ENCODE results near the gene ZNF280C.

Gene ZNF280C

DNA sequence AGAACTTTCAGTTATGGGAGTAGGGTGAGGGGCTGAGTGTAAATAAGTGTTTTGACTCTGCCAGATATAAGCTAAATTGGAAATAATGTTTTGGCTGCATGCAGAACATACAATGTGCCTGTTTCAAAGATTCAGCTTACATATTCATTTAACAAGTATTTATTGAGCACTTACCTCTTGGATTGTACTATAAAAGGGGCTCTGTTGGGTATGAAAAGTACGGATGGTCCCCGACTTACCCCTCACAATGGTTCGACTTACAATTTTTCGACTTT is 102.3 kb downstream of the ZNF280C start:
- no CpG with 5 or more reads among the region's 4 CpGs for WGBS, 2 experiments (ENCODE audit: insufficient coverage in 2 of 2)
- no peaks in the 10 kb centered on the region for H3K9me3 ChIP-seq (ENCODE audit: control insufficient read depth, low read length)
- peak overlapping the region; percentile 90 for H3K27ac ChIP-seq (ENCODE audit: low read depth, low read length, severe bottlenecking)
- H3K4me3 ChIP-seq (ENCODE audit: extremely low read depth, insufficient read depth, low read length, poor library complexity, severe bottlenecking): peak overlapping the region; percentile 57
- no peaks in the 10 kb centered on the region for H3K36me3 ChIP-seq (ENCODE audit: control insufficient read depth, insufficient read depth, low read length)
- no peaks in the 10 kb centered on the region for H3K4me1 ChIP-seq (ENCODE audit: control insufficient read depth, insufficient read depth, low read length, poor library complexity, severe bottlenecking)

- H3K4me3 ChIP-seq (ENCODE audit: extremely low read depth, insufficient read depth, low read length, poor library complexity, severe bottlenecking): peak within 1 kb of the TSS; percentile 57
- no peaks in the 10 kb centered on the region for H3K4me1 ChIP-seq (ENCODE audit: control insufficient read depth, insufficient read depth, low read length, poor library complexity, severe bottlenecking)
- no peaks in the 10 kb centered on the region for H3K36me3 ChIP-seq (ENCODE audit: control insufficient read depth, insufficient read depth, low read length)
- H3K9me3 ChIP-seq (ENCODE audit: control insufficient read depth, low read length): no peaks in the 10 kb centered on the region
- 0% methylated on average over 22 to 31 of the region's 50 CpGs for WGBS, 2 experiments (ENCODE audit: insufficient coverage in 2 of 2)
- peak within 1 kb of the TSS; percentile 90 for H3K27ac ChIP-seq (ENCODE audit: low read depth, low read length, severe bottlenecking)
Observed at GRCh38 chrX:130165703-130166502, 102.8 kb downstream of the ZNF280C start, which contains the start of gene AIFM1. Gene AIFM1 (minus strand): TSS chrX:130165841. CDS start chrX:130165656, 185 bp downstream.

GRCh38 chrX:130165181-130165702 is 103.5 kb downstream of the ZNF280C start:
- no peaks in the 10 kb centered on the region for H3K36me3 ChIP-seq (ENCODE audit: control insufficient read depth, insufficient read depth, low read length)
- no peaks in the 10 kb centered on the region for H3K9me3 ChIP-seq (ENCODE audit: control insufficient read depth, low read length)
- 0% methylated on average over 7 to 14 of the region's 32 CpGs for whole genome bisulfite sequencing, 2 experiments (ENCODE audit: insufficient coverage in 2 of 2)
- H3K4me3 ChIP-seq (ENCODE audit: extremely low read depth, insufficient read depth, low read length, poor library complexity, severe bottlenecking): peak overlapping the region; percentile 57
- peak overlapping the region; percentile 90 for H3K27ac ChIP-seq (ENCODE audit: low read depth, low read length, severe bottlenecking)
- H3K4me1 ChIP-seq (ENCODE audit: control insufficient read depth, insufficient read depth, low read length, poor library complexity, severe bottlenecking): no peaks in the 10 kb centered on the region

DNA sequence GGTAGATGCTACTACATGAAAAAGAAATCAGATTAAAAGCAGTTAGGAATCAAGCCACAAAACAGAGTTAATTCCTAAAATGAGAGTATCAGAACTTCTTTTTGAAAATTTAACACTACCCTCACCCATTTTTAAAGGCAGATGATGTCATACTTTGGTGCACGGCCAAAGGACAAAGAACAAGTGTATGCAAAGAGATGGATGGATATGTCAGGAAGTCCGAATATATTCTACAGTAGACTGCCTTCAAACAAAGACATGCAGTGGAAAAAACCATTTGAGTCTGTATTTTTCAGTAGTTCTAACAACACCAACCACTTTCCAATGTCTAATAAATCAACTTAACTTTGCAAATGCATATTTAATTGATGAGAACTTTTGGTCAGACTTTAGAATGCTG is 105.3 kb downstream of the ZNF280C start:
- H3K9me3 ChIP-seq (ENCODE audit: control insufficient read depth, low read length): no peaks in the 10 kb centered on the region
- no peak overlapping the region for H3K4me3 ChIP-seq (ENCODE audit: extremely low read depth, insufficient read depth, low read length, poor library complexity, severe bottlenecking)
- H3K27ac ChIP-seq (ENCODE audit: low read depth, low read length, severe bottlenecking): no peak overlapping the region
- no CpG with 5 or more reads among the region's 2 CpGs for WGBS, 2 experiments (ENCODE audit: insufficient coverage in 2 of 2)
- no peaks in the 10 kb centered on the region for H3K36me3 ChIP-seq (ENCODE audit: control insufficient read depth, insufficient read depth, low read length)
- no peaks in the 10 kb centered on the region for H3K4me1 ChIP-seq (ENCODE audit: control insufficient read depth, insufficient read depth, low read length, poor library complexity, severe bottlenecking)

DNA sequence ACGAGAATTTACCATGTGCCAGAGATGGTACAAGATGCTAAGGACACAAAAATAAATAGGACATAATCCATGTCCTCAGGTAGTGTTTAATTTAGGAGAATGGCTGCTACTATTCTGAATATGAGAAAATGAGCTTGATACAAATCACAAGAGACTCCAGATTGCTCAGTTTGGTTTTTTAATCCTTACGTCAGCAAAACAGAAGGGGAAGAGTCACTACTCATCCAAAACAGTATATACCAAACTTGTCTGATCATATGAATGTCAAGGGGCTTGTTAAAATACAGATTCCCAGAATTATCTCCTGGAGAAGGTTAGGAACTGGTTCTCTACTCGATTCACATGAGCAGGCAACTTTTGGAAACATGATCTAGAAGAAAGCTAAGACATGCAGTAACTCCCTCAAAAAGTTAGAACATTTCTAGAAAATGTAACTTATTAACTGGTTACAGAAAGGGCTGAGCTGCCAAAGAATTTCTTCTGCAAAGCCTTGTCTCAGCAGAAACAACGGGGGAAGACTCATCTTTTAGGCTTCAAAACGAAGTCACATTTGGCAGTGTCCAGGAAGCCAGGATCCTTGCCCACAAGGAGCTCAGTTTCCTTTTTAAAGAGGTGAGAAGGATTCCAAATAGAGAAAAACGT is 106.5 kb downstream of the ZNF280C start:
- 93% methylated on average over 2 to 3 of the region's 6 CpGs for WGBS, 2 experiments (ENCODE audit: insufficient coverage in 2 of 2)
- H3K36me3 ChIP-seq (ENCODE audit: control insufficient read depth, insufficient read depth, low read length): no peaks in the 10 kb centered on the region
- no peaks in the 10 kb centered on the region for H3K4me1 ChIP-seq (ENCODE audit: control insufficient read depth, insufficient read depth, low read length, poor library complexity, severe bottlenecking)
- no peak overlapping the region for H3K4me3 ChIP-seq (ENCODE audit: extremely low read depth, insufficient read depth, low read length, poor library complexity, severe bottlenecking)
- H3K27ac ChIP-seq (ENCODE audit: low read depth, low read length, severe bottlenecking): no peak overlapping the region
- H3K9me3 ChIP-seq (ENCODE audit: control insufficient read depth, low read length): no peaks in the 10 kb centered on the region

- Histone ChIP-seq H3K4me3 (ENCODE audit: extremely low read depth, insufficient read depth, low read length, poor library complexity, severe bottlenecking) (no peak overlapping the region), H3K36me3 (ENCODE audit: control insufficient read depth, insufficient read depth, low read length) (peaks cover 11% of the 10 kb centered on the region), H3K9me3 (ENCODE audit: control insufficient read depth, low read length) (no peaks in the 10 kb centered on the region), H3K4me1 (ENCODE audit: control insufficient read depth, insufficient read depth, low read length, poor library complexity, severe bottlenecking) (no peaks in the 10 kb centered on the region), H3K27ac (ENCODE audit: low read depth, low read length, severe bottlenecking) (no peak overlapping the region)
- 80 to 100% methylated on average over 1 of the region's 4 CpGs for WGBS, 2 experiments (ENCODE audit: insufficient coverage in 2 of 2)
Observed at GRCh38 chrX:130159776-130160175, 108.9 kb downstream of the ZNF280C start.

DNA sequence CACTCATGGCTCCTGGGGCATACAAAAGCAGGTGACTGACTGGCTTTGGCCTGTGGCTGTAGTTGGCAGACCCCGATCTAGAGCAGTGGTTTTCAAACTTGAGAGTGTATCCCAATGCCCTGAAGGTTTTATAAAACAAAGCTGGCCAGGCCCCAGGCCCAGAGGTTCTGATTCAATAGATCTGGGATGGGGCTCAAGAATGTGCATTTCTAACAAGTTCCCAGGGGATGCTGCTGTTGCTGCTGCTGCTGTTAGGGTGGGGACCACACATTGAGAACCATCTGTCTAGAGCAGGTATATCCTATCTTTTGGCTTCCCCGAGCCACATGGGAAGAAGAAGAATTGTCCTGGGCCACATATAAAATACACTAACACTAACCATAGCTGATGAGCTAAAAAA is 110.4 kb downstream of the ZNF280C start:
- WGBS, 2 experiments (ENCODE audit: insufficient coverage in 2 of 2): 100% methylated on average over 1 of the region's 2 CpGs; no CpG with 5 or more reads in 1 of the 2 experiments
- no peak overlapping the region for H3K27ac ChIP-seq (ENCODE audit: low read depth, low read length, severe bottlenecking)
- no peak overlapping the region for H3K4me3 ChIP-seq (ENCODE audit: extremely low read depth, insufficient read depth, low read length, poor library complexity, severe bottlenecking)
- no peaks in the 10 kb centered on the region for H3K4me1 ChIP-seq (ENCODE audit: control insufficient read depth, insufficient read depth, low read length, poor library complexity, severe bottlenecking)
- H3K36me3 ChIP-seq (ENCODE audit: control insufficient read depth, insufficient read depth, low read length): peaks cover 17% of the 10 kb centered on the region
- no peaks in the 10 kb centered on the region for H3K9me3 ChIP-seq (ENCODE audit: control insufficient read depth, low read length)

DNA sequence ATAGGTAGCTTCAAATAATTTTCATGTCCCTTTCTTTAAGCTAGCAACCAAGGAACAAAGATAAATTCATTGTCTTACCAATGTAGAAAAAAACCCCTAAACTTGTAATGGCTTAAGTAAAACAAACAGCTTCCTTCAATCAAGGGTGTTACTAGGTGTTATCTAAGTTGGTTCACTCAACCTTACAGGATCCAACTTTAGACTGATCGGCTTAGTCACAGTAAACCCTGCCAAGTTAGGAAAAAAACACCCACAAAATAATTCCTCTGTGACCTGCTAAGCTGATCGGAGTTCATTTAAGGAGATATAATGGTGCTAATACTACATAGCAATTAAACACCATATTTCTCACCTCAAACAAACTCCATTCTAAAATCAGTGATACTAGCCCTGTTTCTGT is 113.1 kb downstream of the ZNF280C start:
- H3K4me3 ChIP-seq (ENCODE audit: extremely low read depth, insufficient read depth, low read length, poor library complexity, severe bottlenecking): no peak overlapping the region
- whole genome bisulfite sequencing, 2 experiments (ENCODE audit: insufficient coverage in 2 of 2): no CpG with 5 or more reads among the region's 2 CpGs
- H3K4me1 ChIP-seq (ENCODE audit: control insufficient read depth, insufficient read depth, low read length, poor library complexity, severe bottlenecking): no peaks in the 10 kb centered on the region
- peaks cover 17% of the 10 kb centered on the region for H3K36me3 ChIP-seq (ENCODE audit: control insufficient read depth, insufficient read depth, low read length)
- H3K27ac ChIP-seq (ENCODE audit: low read depth, low read length, severe bottlenecking): no peak overlapping the region
- H3K9me3 ChIP-seq (ENCODE audit: control insufficient read depth, low read length): no peaks in the 10 kb centered on the region
